Measurements from ENCODE around the gene LRBA. TPM values are rescaled to one million over a fixed set of nuclear protein-coding genes. Genes with fewer than 3 reads are reported as not detected.

LRBA gene
- total RNA-seq, 1 experiment from 2014 or later = 69.1 TPM

DNA sequence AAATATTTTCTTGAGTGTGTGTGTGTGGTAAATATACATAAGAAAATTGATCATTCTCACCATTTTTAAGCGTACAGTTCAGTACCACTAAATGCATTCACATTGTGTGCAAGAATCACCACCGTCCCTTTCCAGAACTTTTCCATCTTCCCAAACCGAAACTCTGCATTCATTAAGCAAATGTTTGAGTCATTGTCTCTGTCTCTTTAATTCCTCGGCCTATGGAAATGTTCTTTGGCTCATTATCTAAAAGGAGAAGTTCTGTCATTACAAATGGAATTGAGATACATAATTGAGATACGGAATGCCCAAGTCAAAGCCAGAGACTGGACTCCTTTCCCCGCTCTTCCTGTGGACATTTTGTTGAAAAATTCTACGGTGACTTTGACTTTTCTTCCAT lies 767.9 kb downstream of the LRBA start (continued):
- TF ChIP-seq, protein P1, sequence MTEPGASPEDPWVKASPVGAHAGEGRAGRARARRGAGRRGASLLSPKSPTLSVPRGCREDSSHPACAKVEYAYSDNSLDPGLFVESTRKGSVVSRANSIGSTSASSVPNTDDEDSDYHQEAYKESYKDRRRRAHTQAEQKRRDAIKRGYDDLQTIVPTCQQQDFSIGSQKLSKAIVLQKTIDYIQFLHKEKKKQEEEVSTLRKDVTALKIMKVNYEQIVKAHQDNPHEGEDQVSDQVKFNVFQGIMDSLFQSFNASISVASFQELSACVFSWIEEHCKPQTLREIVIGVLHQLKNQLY (CRISPR knock-in tag; IDR thresholded peaks at IDR 0.05) = no peak
- TF ChIP-seq, protein P2, sequence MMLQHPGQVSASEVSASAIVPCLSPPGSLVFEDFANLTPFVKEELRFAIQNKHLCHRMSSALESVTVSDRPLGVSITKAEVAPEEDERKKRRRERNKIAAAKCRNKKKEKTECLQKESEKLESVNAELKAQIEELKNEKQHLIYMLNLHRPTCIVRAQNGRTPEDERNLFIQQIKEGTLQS (CRISPR knock-in tag; conservative IDR thresholded peaks at IDR 0.05) = no peak
- TF ChIP-seq SOX15 (CRISPR knock-in tag; IDR thresholded peaks at IDR 0.05) (no peak), ZNF423 (CRISPR knock-in tag; IDR thresholded peaks at IDR 0.05) (no peak), ZNF317 (CRISPR knock-in tag; IDR thresholded peaks at IDR 0.05; ENCODE audit: borderline replicate concordance, low read depth) (no peak)
- TF ChIP-seq, protein P3, sequence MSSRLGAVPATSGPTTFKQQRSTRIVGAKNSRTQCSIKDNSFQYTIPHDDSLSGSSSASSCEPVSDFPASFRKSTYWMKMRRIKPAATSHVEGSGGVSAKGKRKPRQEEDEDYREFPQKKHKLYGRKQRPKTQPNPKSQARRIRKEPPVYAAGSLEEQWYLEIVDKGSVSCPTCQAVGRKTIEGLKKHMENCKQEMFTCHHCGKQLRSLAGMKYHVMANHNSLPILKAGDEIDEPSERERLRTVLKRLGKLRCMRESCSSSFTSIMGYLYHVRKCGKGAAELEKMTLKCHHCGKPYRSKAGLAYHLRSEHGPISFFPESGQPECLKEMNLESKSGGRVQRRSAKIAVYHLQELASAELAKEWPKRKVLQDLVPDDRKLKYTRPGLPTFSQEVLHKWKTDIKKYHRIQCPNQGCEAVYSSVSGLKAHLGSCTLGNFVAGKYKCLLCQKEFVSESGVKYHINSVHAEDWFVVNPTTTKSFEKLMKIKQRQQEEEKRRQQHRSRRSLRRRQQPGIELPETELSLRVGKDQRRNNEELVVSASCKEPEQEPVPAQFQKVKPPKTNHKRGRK (CRISPR knock-in tag; IDR thresholded peaks at IDR 0.05; ENCODE audit: borderline replicate concordance) = no peak
- TF ChIP-seq, protein P4, sequence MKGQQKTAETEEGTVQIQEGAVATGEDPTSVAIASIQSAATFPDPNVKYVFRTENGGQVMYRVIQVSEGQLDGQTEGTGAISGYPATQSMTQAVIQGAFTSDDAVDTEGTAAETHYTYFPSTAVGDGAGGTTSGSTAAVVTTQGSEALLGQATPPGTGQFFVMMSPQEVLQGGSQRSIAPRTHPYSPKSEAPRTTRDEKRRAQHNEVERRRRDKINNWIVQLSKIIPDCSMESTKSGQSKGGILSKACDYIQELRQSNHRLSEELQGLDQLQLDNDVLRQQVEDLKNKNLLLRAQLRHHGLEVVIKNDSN (CRISPR knock-in tag; IDR thresholded peaks at IDR 0.05) = no peak

DNA sequence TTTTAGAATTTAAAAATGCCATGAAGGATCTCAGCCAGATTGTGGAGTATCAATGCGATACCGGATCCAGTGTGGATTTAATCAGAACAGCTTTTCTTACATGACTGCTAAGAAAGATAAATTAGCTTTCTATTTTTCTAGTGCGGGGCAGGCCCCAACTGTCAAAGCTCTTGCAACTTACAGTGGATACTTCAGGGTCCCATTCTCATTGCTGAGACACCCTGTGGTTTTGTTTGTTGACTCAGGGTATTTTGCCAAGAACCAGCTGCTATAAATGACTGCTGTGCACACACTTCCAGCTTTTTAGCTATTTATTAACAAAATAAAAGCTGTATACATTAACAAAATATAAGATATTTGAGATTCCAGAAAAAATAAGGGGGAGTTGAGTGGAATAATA lies 770.5 kb downstream of the LRBA start:
- ATAC-seq (peak; percentile 61), DNase-seq (ENCODE audit: low spot score) (no peak)
- Mint-ChIP-seq H3K27ac (0 out of 2 replicates have a peak overlapping the region, but pooled peaks have one; percentile 37), H3K4me3 (no peak overlapping the region), H3K4me1 (peaks cover 54% of the 10 kb centered on the region), H3K36me3 (no peaks in the 10 kb centered on the region), H3K9me3 (peaks cover 2% of the 10 kb centered on the region; the same call in 1 of the 2 replicates), H3K27me3 (ENCODE audit: low read depth) (no peaks in the 10 kb centered on the region; the same call in 1 of the 2 replicates)
- ChIA-PET POLR2A (no interaction called here), CTCF (interaction anchor here (1.6 to 1.9 kb wide), 2 partner anchors 13 to 35 kb away, joined by 7 to 9 read pairs; no protein-coding TSS in a partner anchor)
- TF ChIP-seq RORB (CRISPR knock-in tag; IDR thresholded peaks at IDR 0.05) (no peak), ELF4 (CRISPR knock-in tag; IDR thresholded peaks at IDR 0.05; ENCODE audit: low read depth) (no peak), CREB1 (CRISPR knock-in tag; IDR thresholded peaks at IDR 0.05) (no peak), NR1H2 (CRISPR knock-in tag; IDR thresholded peaks at IDR 0.05) (no peak)
- TF ChIP-seq, protein P5, sequence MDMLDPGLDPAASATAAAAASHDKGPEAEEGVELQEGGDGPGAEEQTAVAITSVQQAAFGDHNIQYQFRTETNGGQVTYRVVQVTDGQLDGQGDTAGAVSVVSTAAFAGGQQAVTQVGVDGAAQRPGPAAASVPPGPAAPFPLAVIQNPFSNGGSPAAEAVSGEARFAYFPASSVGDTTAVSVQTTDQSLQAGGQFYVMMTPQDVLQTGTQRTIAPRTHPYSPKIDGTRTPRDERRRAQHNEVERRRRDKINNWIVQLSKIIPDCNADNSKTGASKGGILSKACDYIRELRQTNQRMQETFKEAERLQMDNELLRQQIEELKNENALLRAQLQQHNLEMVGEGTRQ (CRISPR knock-in tag; IDR thresholded peaks at IDR 0.05) = no peak
- TF ChIP-seq, protein P6, sequence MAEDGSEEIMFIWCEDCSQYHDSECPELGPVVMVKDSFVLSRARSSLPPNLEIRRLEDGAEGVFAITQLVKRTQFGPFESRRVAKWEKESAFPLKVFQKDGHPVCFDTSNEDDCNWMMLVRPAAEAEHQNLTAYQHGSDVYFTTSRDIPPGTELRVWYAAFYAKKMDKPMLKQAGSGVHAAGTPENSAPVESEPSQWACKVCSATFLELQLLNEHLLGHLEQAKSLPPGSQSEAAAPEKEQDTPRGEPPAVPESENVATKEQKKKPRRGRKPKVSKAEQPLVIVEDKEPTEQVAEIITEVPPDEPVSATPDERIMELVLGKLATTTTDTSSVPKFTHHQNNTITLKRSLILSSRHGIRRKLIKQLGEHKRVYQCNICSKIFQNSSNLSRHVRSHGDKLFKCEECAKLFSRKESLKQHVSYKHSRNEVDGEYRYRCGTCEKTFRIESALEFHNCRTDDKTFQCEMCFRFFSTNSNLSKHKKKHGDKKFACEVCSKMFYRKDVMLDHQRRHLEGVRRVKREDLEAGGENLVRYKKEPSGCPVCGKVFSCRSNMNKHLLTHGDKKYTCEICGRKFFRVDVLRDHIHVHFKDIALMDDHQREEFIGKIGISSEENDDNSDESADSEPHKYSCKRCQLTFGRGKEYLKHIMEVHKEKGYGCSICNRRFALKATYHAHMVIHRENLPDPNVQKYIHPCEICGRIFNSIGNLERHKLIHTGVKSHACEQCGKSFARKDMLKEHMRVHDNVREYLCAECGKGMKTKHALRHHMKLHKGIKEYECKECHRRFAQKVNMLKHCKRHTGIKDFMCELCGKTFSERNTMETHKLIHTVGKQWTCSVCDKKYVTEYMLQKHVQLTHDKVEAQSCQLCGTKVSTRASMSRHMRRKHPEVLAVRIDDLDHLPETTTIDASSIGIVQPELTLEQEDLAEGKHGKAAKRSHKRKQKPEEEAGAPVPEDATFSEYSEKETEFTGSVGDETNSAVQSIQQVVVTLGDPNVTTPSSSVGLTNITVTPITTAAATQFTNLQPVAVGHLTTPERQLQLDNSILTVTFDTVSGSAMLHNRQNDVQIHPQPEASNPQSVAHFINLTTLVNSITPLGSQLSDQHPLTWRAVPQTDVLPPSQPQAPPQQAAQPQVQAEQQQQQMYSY (CRISPR knock-in tag; IDR thresholded peaks at IDR 0.05) = no peak
- TF ChIP-seq, protein P7, sequence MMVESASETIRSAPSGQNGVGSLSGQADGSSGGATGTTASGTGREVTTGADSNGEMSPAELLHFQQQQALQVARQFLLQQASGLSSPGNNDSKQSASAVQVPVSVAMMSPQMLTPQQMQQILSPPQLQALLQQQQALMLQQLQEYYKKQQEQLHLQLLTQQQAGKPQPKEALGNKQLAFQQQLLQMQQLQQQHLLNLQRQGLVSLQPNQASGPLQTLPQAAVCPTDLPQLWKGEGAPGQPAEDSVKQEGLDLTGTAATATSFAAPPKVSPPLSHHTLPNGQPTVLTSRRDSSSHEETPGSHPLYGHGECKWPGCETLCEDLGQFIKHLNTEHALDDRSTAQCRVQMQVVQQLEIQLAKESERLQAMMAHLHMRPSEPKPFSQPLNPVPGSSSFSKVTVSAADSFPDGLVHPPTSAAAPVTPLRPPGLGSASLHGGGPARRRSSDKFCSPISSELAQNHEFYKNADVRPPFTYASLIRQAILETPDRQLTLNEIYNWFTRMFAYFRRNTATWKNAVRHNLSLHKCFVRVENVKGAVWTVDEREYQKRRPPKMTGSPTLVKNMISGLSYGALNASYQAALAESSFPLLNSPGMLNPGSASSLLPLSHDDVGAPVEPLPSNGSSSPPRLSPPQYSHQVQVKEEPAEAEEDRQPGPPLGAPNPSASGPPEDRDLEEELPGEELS (CRISPR knock-in tag; IDR thresholded peaks at IDR 0.05) = no peak
- TF ChIP-seq, protein P8, sequence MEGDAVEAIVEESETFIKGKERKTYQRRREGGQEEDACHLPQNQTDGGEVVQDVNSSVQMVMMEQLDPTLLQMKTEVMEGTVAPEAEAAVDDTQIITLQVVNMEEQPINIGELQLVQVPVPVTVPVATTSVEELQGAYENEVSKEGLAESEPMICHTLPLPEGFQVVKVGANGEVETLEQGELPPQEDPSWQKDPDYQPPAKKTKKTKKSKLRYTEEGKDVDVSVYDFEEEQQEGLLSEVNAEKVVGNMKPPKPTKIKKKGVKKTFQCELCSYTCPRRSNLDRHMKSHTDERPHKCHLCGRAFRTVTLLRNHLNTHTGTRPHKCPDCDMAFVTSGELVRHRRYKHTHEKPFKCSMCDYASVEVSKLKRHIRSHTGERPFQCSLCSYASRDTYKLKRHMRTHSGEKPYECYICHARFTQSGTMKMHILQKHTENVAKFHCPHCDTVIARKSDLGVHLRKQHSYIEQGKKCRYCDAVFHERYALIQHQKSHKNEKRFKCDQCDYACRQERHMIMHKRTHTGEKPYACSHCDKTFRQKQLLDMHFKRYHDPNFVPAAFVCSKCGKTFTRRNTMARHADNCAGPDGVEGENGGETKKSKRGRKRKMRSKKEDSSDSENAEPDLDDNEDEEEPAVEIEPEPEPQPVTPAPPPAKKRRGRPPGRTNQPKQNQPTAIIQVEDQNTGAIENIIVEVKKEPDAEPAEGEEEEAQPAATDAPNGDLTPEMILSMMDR (IDR thresholded peaks at IDR 0.05) = no peak
- TF ChIP-seq, protein P9, sequence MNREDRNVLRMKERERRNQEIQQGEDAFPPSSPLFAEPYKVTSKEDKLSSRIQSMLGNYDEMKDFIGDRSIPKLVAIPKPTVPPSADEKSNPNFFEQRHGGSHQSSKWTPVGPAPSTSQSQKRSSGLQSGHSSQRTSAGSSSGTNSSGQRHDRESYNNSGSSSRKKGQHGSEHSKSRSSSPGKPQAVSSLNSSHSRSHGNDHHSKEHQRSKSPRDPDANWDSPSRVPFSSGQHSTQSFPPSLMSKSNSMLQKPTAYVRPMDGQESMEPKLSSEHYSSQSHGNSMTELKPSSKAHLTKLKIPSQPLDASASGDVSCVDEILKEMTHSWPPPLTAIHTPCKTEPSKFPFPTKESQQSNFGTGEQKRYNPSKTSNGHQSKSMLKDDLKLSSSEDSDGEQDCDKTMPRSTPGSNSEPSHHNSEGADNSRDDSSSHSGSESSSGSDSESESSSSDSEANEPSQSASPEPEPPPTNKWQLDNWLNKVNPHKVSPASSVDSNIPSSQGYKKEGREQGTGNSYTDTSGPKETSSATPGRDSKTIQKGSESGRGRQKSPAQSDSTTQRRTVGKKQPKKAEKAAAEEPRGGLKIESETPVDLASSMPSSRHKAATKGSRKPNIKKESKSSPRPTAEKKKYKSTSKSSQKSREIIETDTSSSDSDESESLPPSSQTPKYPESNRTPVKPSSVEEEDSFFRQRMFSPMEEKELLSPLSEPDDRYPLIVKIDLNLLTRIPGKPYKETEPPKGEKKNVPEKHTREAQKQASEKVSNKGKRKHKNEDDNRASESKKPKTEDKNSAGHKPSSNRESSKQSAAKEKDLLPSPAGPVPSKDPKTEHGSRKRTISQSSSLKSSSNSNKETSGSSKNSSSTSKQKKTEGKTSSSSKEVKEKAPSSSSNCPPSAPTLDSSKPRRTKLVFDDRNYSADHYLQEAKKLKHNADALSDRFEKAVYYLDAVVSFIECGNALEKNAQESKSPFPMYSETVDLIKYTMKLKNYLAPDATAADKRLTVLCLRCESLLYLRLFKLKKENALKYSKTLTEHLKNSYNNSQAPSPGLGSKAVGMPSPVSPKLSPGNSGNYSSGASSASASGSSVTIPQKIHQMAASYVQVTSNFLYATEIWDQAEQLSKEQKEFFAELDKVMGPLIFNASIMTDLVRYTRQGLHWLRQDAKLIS (CRISPR knock-in tag; IDR thresholded peaks at IDR 0.05; ENCODE audit: borderline replicate concordance) = no peak
